Keratinocyte (primary cell): ENCODE data around the gene DOCK1.

Experiments used
- CTCF ChIP-seq, 3 experiments: IDR thresholded peaks in 1 of 3; conservative IDR thresholded peaks in 1 of 3; optimal IDR thresholded peaks in 1 of 3; 2 replicates in 2 of 3; 3 replicates in 1 of 3; pipeline versions ENCODE3 to v1.5.1; 2011; ENCODE audit warnings: low read length in 3 of 3, mild to moderate bottlenecking in 3 of 3, moderate library complexity in 2 of 3, control low read depth in 1 of 3, inconsistent platforms in 1 of 3; ENCODE audit not compliant: insufficient read depth in 2 of 3; ENCODE audit errors: extremely low read depth in 1 of 3
- EZH2 ChIP-seq: IDR thresholded peaks from one replicate; pipeline ENCODE4 v1.6.1; 2012; ENCODE audit warnings: inconsistent platforms, mild to moderate bottlenecking, low read length, moderate library complexity

DNA sequence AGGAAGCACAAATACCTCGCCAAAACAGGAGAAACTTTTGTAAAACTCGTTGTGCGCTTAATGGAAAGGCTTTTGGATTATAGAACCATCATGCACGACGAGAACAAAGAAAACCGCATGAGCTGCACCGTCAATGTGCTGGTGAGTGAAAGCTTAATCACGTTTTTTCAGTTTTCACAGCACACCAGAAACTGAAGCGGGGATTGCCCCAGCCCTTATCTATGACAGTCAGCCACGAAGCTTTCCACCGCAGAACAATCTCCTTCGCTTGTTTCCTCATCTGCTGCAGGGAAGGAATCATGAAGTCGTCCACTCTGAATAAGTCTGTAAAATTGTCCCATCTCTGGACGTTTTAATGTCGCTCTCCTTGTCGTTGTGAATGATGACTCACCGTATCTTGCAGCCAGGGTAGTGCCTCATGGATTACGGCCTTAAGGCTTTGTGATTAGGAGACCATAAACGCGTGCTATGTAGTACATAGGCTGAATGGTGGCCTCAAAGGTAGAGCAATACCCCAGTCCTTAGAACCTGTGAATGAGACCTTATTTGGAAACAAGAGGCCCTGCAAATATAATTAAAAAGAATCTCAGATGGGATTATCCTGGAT is 468.9 kb downstream of the DOCK1 start:
- TF ChIP-seq CTCF (optimal IDR thresholded peaks at IDR 0.05 in 1 of 3, IDR thresholded peaks at IDR 0.05 in 1 of 3, conservative IDR thresholded peaks at IDR 0.05 in 1 of 3; ENCODE audit: extremely low read depth in 1 of 3, insufficient read depth in 2 of 3, low read length in 3 of 3) (no peak), EZH2 (no peak)
